ENCODE results near the gene GYS1. TPM values are rescaled to one million over a fixed set of nuclear protein-coding genes. Genes with fewer than 3 reads are reported as not detected.

The GYS1 gene
- total and polyA plus RNA-seq, 2 experiments from 2014 or later: 15.9 to 28.9 TPM

GRCh38 chr19:48947258-48947542, 45.9 kb downstream of the GYS1 start:
- no peak overlapping the region for H3K27ac ChIP-seq (ENCODE audit: low read depth)
- H3K27me3 ChIP-seq (ENCODE audit: insufficient read depth): no peaks in the 10 kb centered on the region
- no peaks in the 10 kb centered on the region for H4K20me1 ChIP-seq (replicated peaks; ENCODE audit: insufficient read depth)
- no peak overlapping the region for H3K4me3 Mint-ChIP-seq
- DNase-seq (ENCODE audit: low spot score): no peak
- no peaks in the 10 kb centered on the region for H3K36me3 ChIP-seq (ENCODE audit: insufficient read depth)
- H3K27ac Mint-ChIP-seq: no peak overlapping the region
- ATAC-seq: no peak
- H3K4me3 ChIP-seq: no peak overlapping the region
- peaks cover 14% of the 10 kb centered on the region; the same call in 2 of the 3 replicates for H3K36me3 Mint-ChIP-seq (ENCODE audit: low read depth)
- no peaks in the 10 kb centered on the region for H3K4me1 ChIP-seq (ENCODE audit: insufficient read depth)
- H3K9me3 Mint-ChIP-seq: peaks cover 23% of the 10 kb centered on the region
- H3K27me3 Mint-ChIP-seq (ENCODE audit: insufficient read depth, low read depth, poor library complexity): peaks cover 19% of the 10 kb centered on the region
- H3F3A ChIP-seq (replicated peaks; ENCODE audit: low read depth): no peaks in the 10 kb centered on the region
- no peaks in the 10 kb centered on the region for H3K79me2 ChIP-seq (replicated peaks; ENCODE audit: insufficient read depth)
- no peak overlapping the region for H3K4me2 ChIP-seq
- no peak for TF ChIP-seq REST (IDR thresholded peaks at IDR 0.05; ENCODE audit: unreplicated experiment)
- H3K4me1 Mint-ChIP-seq: no peaks in the 10 kb centered on the region
- no peak overlapping the region for H2AFZ ChIP-seq
- H3K9me2 ChIP-seq (ENCODE audit: insufficient read depth): no peaks in the 10 kb centered on the region

- no peaks in the 10 kb centered on the region for H3K79me2 ChIP-seq (replicated peaks; ENCODE audit: insufficient read depth)
- DNase-seq (ENCODE audit: low spot score) (no peak), ATAC-seq (no peak)
- H3K4me1 Mint-ChIP-seq: no peaks in the 10 kb centered on the region
- no peak overlapping the region for H3K4me2 ChIP-seq
- H3K4me1 ChIP-seq (ENCODE audit: insufficient read depth): no peaks in the 10 kb centered on the region
- H4K20me1 ChIP-seq (replicated peaks; ENCODE audit: insufficient read depth): no peaks in the 10 kb centered on the region
- H3K27ac Mint-ChIP-seq: no peak overlapping the region
- TF ChIP-seq ZNF331 (CRISPR knock-in tag; IDR thresholded peaks at IDR 0.05; ENCODE audit: low read depth): no peak
- no peak for TF ChIP-seq NANOG (IDR thresholded peaks at IDR 0.05; ENCODE audit: borderline replicate concordance)
- TF ChIP-seq ETS1 (IDR thresholded peaks at IDR 0.05): no peak
- no peak for TF ChIP-seq POLR2AphosphoS5 (IDR thresholded peaks at IDR 0.05; ENCODE audit: low read depth)
- no peak for TF ChIP-seq JUNB (IDR thresholded peaks at IDR 0.05; ENCODE audit: unreplicated experiment)
- no peak for TF ChIP-seq REST (IDR thresholded peaks at IDR 0.05; ENCODE audit: unreplicated experiment)
- no peaks in the 10 kb centered on the region for H3K36me3 ChIP-seq (ENCODE audit: insufficient read depth)
- no peaks in the 10 kb centered on the region for H3K27me3 ChIP-seq (ENCODE audit: insufficient read depth)
- peaks cover 23% of the 10 kb centered on the region for H3K9me3 Mint-ChIP-seq
- H2AFZ ChIP-seq: no peak overlapping the region
- H3F3A ChIP-seq (replicated peaks; ENCODE audit: low read depth): no peaks in the 10 kb centered on the region
- no peak overlapping the region for H3K27ac ChIP-seq (ENCODE audit: low read depth)
- peaks cover 14% of the 10 kb centered on the region for H3K27me3 Mint-ChIP-seq (ENCODE audit: insufficient read depth, low read depth, poor library complexity)
- H3K4me3 ChIP-seq: no peak overlapping the region
- no peaks in the 10 kb centered on the region for H3K9me2 ChIP-seq (ENCODE audit: insufficient read depth)
- H3K36me3 Mint-ChIP-seq (ENCODE audit: low read depth): peaks cover 17% of the 10 kb centered on the region; the same call in 2 of the 3 replicates
- H3K4me3 Mint-ChIP-seq: no peak overlapping the region
Measured at GRCh38 chr19:48946463-48947257, 46.4 kb downstream of the GYS1 start.
